ENCODE data around the gene ANAPC16. TPM values are rescaled to one million over a fixed set of nuclear protein-coding genes. Genes with fewer than 3 reads are reported as not detected.

ANAPC16 gene
- total RNA-seq, 1 experiment from 2014 or later, result 110 TPM

- TF ChIP-seq CTCF (IDR thresholded peaks at IDR 0.05; ENCODE audit: unreplicated experiment), result no peak
- H3K4me3 Mint-ChIP-seq (ENCODE audit: unreplicated experiment), result peak overlapping the region; percentile 28
- BruUV-seq (replicated peaks), result no TSS peak
- peaks cover 52% of the 10 kb centered on the region for H3K4me1 Mint-ChIP-seq (ENCODE audit: insufficient read depth, unreplicated experiment)
- H3K27me3 Mint-ChIP-seq (ENCODE audit: insufficient read depth, unreplicated experiment), result no peaks in the 10 kb centered on the region
- H3K27ac Mint-ChIP-seq (ENCODE audit: low read depth, unreplicated experiment), result peak overlapping the region; percentile 88
- H3K9me3 Mint-ChIP-seq (ENCODE audit: unreplicated experiment), result no peaks in the 10 kb centered on the region
- ChIA-PET POLR2A (interaction anchor here (0.6 to 27.1 kb wide), 20 partner anchors 8 to 997 kb away, joined by 3 to 902 read pairs (median 9); partner anchors contain the start of genes ANAPC16, ASCC1, DDIT4 and MRPS16), CTCF (interaction anchor here (0.5 to 4.5 kb wide), 5 partner anchors 18 to 405 kb away, joined by 3 to 23 read pairs (median 4); partner anchors contain the start of genes DDIT4 and PSAP)
- H3K36me3 Mint-ChIP-seq (ENCODE audit: insufficient read depth, unreplicated experiment), result no peaks in the 10 kb centered on the region
- intact Hi-C loops (cut with micrococcal nuclease), result no loop called here
- DNase-seq (ENCODE audit: unreplicated experiment), result peak; percentile 81
These were observed 40.3 kb downstream of the ANAPC16 start for GRCh38 chr10:72255977-72256729.

DNA sequence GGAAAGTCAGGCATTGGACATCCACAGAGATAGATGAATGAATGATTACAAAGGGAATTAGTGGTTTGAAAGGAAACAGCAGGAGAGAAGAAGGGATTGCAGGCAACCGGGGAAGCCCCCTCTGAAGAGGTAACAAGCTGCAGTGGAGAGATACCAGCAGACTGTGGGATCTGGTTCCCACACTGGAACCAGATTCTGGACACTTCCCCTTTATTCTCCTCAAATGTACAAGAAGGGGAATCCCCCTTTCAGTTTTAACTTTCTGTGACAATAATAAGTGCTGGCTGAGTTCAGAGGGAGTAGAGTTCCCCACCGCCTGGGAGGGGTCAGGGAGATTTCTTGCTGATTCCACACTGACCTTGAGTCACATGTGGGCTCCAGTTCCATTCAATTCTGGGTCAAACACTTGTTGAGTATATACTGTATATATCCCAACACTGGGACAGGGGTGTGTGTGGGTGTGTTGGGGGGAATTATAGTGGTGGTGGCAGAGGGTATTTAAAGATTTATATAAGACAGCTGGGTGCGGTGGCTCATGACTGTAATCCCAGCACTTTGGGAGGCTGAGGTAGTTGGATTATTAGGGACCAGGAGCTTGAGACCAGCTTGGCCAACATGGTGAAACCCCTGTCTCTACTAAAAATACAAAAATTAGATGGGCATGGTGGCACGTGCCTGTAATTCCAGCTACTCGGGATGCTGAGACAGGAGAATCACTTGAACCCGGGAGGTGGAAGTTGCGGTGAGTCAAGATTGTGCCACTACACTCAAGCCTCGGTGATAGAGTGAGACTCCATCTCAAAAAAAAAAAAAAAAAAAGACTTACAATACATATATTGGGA lies 41.5 kb downstream of the ANAPC16 start:
- H3K9me3 Mint-ChIP-seq (ENCODE audit: unreplicated experiment), result no peaks in the 10 kb centered on the region
- DNase-seq (ENCODE audit: unreplicated experiment), result peak; percentile 36
- H3K4me3 Mint-ChIP-seq (ENCODE audit: unreplicated experiment), result no peak overlapping the region
- no peaks in the 10 kb centered on the region for H3K36me3 Mint-ChIP-seq (ENCODE audit: insufficient read depth, unreplicated experiment)
- ChIA-PET POLR2A (interaction anchor here (3.1 to 27.1 kb wide), 4 partner anchors 11 to 74 kb away, joined by 16 to 902 read pairs (median 49); partner anchors contain the start of gene DDIT4), CTCF (interaction anchor here (0.7 to 1.8 kb wide), 2 partner anchors 10 to 80 kb away, joined by 4 read pairs; no protein-coding TSS in a partner anchor)
- no peaks in the 10 kb centered on the region for H3K27me3 Mint-ChIP-seq (ENCODE audit: insufficient read depth, unreplicated experiment)
- peaks cover 60% of the 10 kb centered on the region for H3K4me1 Mint-ChIP-seq (ENCODE audit: insufficient read depth, unreplicated experiment)
- no TSS peak for BruUV-seq (replicated peaks)
- peak overlapping the region; percentile 88 for H3K27ac Mint-ChIP-seq (ENCODE audit: low read depth, unreplicated experiment)
- intact Hi-C loops (cut with micrococcal nuclease), result no loop called here
- TF ChIP-seq CTCF (IDR thresholded peaks at IDR 0.05; ENCODE audit: unreplicated experiment), result no peak

GRCh38 chr10:72258617-72259016 lies 42.8 kb downstream of the ANAPC16 start:
- BruUV-seq (replicated peaks), result no TSS peak
- Mint-ChIP-seq H3K4me1 (ENCODE audit: insufficient read depth, unreplicated experiment) (peaks cover 51% of the 10 kb centered on the region), H3K27me3 (ENCODE audit: insufficient read depth, unreplicated experiment) (no peaks in the 10 kb centered on the region), H3K27ac (ENCODE audit: low read depth, unreplicated experiment) (peak overlapping the region; percentile 87), H3K36me3 (ENCODE audit: insufficient read depth, unreplicated experiment) (no peaks in the 10 kb centered on the region), H3K9me3 (ENCODE audit: unreplicated experiment) (no peaks in the 10 kb centered on the region), H3K4me3 (ENCODE audit: unreplicated experiment) (no peak overlapping the region)
- no peak for TF ChIP-seq CTCF (IDR thresholded peaks at IDR 0.05; ENCODE audit: unreplicated experiment)
- DNase-seq (ENCODE audit: unreplicated experiment), result no peak
- ChIA-PET CTCF (interaction anchor here (0.6 to 2.8 kb wide), 6 partner anchors 13 to 423 kb away, joined by 3 to 16 read pairs (median 4); partner anchors contain the start of gene DDIT4), POLR2A (interaction anchor here (0.7 to 27.1 kb wide), 7 partner anchors 12 to 77 kb away, joined by 3 to 902 read pairs (median 31); partner anchors contain the start of genes ANAPC16 and DDIT4)
- intact Hi-C loops (cut with micrococcal nuclease), result no loop called here
